ACHN (cell line): Measurements from ENCODE around the gene PCLO.
"Not testable (repeated sequence)": the region's sequence is repeated elsewhere in the genome, so short reads cannot be mapped to it uniquely, and the experiment has no call there.

Source experiments
- DNase-seq: peaks from one replicate; pipeline ENCODE4 v3.0.0-alpha.2; 2015
- in situ Hi-C: cut with HindIII; loops from 2 replicates; pipeline ENCODE4 v1.10.0; 2017; ENCODE audit warnings: low sequenced_read_pairs, low pct_ligation_motif_present, low pct_unique_long_range_greater_than_20kb

The PCLO gene

DNA sequence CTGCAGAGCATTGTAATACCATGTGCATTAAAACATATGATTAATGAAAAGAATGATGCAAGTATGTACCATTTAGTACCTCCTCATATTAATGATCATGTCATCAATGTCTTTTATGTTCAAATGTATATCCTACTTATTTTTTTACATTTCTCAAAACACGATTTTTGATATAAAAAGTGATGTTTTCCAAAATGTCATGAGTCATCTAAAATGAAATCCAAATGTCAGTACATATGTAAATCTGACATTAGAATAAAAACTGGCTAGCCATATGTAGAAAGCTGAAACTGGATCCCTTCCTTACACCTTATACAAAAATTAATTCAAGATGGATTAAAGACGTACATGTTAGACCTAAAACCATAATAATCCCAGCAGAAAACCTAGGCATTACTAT is 261.6 kb downstream of the PCLO start:
- in situ Hi-C loops, DNase-seq: not testable (repeated sequence)

- no peak for DNase-seq
- in situ Hi-C loops, result no loop called here
Observed at GRCh38 chr7:82897500-82897899, 265.2 kb downstream of the PCLO start.

DNA sequence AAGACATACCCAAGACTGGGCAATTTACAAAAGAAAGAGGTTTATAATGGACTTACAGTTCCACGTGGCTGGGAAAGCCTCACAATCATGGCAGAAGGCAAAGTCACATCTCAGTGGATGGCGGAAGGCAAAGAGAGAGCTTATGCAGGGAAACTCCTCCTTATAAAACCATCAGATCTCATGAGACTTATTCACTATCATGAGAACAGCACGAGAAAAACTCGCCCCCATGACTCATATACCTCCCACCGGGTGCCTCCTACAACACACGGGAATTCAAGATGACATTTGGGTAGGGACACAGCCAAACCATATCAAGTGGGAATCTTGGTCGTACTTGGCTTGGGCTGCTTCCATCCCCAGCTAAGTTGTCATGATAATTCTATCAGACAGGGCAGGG is 268.3 kb downstream of the PCLO start:
- in situ Hi-C loops, DNase-seq: not testable (repeated sequence)

- no peak for DNase-seq
- in situ Hi-C loops, result no loop called here
Observed at GRCh38 chr7:82886324-82886723, 276.4 kb downstream of the PCLO start.

- in situ Hi-C loops, result no loop called here
- DNase-seq, result no peak
Observed at GRCh38 chr7:82865856-82866255, 296.8 kb downstream of the PCLO start.

GRCh38 chr7:82859106-82859850 is 303.4 kb downstream of the PCLO start:
- in situ Hi-C loops, result no loop called here
- peak; percentile 12 for DNase-seq

GRCh38 chr7:82851121-82851520 is 311.6 kb downstream of the PCLO start:
- DNase-seq, result no peak
- in situ Hi-C loops, result no loop called here

DNA sequence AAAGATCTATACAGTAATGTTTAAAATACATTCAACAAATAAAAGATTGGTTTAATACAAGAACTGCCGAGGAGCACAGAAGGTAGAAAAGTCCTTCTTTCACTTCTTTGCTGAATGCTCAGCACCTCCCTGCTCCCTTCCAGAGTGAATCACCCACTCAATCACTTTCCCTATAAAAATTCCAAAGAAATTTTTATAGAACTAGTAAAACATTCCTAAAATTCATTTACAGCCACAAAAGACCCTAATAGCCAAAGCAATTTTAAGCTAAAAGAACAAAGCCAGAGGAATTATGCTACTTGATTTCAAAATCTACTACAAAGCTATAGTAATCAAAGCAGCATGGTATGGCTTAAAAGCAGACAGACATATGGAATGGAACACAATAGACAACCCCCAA is 320.9 kb downstream of the PCLO start:
- in situ Hi-C loops, result no loop called here
- DNase-seq, result peak; percentile 33

DNA sequence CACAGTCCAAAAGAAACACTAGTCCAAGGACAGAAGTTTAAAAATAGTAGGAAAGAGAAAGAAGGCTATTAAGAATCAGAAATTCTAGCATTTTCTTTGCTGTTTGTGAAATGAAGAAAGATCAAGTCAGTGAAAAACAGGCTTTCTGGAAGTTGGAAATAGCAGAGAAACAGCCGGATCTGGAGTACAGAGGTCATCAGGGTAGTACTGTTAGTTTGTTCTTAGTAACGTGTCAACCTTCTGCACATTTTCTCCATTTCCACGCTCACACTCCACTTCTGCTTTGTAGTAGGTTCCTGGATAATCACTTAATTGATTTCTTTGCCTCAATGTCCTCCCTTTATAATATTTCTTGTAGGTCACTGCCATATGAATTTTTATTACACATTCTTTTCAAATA is 322.6 kb downstream of the PCLO start:
- in situ Hi-C loops, result no loop called here
- DNase-seq, result no peak

- in situ Hi-C loops, result no loop called here
- DNase-seq, result no peak
Observed at GRCh38 chr7:82839555-82839954, 323.1 kb downstream of the PCLO start.

DNA sequence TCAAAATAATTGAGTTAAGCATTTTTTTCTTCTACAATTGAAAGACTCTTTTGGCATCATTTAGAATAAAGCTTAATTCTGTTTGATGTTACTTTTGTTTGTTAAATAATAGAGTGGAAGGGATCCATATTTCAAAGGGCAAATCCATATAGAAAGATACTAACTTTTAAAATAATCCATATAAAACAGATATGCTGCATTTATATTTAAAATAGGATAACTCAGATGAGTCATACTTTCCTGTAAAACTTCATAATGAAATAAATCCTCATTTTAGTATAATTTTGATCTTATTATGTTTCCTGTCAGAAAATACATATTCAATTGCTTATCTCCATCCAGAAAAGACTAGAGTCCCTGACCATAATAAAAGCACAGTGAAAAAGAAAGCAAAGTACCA is 323.6 kb downstream of the PCLO start:
- DNase-seq, result no peak
- in situ Hi-C loops, result no loop called here

GRCh38 chr7:82838314-82838713 is 324.4 kb downstream of the PCLO start:
- in situ Hi-C loops, result no loop called here

DNA sequence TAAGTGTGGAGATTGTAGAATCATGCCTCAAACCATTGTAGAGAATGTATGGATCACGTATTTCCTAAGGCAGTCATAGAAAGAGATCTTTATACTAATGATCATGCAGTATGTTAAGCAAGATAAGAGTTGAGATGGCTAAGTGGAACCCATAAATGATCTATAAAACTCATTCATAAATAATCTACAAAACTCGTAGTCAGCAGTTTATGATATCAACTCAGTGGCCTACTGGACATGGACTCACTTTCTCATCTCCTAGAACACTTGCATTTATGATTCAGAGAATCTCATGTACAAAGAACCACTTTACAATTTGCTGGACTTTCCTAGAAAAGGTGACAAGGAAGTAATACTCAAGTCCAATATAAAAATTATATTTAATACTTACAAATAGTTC is 339.6 kb downstream of the PCLO start:
- in situ Hi-C loops, result no loop called here

More at GRCh38 chr7:82838314-82838713, 324.4 kb downstream of the PCLO start:
- DNase-seq, result no peak

GRCh38 chr7:82821037-82821436 is 341.6 kb downstream of the PCLO start:
- no peak for DNase-seq
- in situ Hi-C loops, result no loop called here

More for the DNA sequence above, 339.6 kb downstream of the PCLO start:
- no peak for DNase-seq

GRCh38 chr7:82818171-82818570 is 344.5 kb downstream of the PCLO start:
- DNase-seq, result no peak
- in situ Hi-C loops, result no loop called here

- DNase-seq, result no peak
- in situ Hi-C loops, result no loop called here
Observed at GRCh38 chr7:82816272-82816671, 346.4 kb downstream of the PCLO start.

DNA sequence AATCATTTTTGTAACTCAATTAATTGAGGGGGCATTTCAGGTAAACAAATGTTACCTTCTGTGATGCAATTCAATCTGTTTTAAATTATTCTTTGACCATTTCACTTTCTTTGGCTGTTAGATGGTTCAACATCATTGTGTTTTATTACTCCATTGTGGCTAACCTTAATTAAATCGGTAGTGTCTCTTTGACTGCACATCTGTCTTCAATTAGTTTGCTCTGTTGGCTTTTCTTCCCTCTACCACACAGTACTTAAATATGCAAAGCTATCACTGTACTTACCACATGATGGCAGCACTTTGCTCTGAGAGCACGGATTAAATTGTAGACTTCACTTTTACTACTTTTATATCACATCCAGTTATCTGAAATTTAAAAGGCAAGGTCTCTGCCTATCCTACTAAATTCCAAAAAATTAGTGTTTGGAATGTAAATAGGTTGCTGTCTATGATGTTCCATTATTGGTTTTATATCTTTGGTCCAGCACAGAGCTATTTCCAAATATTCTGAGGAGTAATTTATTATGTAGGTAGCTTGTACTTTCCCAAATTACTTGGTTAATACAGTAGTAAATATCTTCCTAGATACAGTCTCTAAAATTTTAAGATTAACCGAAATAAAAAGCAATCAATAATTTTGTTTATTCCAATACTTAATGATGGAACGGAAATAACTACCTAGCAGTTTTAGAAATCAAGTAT is 352.0 kb downstream of the PCLO start:
- in situ Hi-C loops, result no loop called here
- DNase-seq, result peak; percentile 81

GRCh38 chr7:82808633-82809032 is 354.1 kb downstream of the PCLO start:
- no peak for DNase-seq
- in situ Hi-C loops, result no loop called here

- in situ Hi-C loops, result no loop called here
- DNase-seq, result peak; percentile 97
Observed at GRCh38 chr7:82805527-82805960, 357.1 kb downstream of the PCLO start.

DNA sequence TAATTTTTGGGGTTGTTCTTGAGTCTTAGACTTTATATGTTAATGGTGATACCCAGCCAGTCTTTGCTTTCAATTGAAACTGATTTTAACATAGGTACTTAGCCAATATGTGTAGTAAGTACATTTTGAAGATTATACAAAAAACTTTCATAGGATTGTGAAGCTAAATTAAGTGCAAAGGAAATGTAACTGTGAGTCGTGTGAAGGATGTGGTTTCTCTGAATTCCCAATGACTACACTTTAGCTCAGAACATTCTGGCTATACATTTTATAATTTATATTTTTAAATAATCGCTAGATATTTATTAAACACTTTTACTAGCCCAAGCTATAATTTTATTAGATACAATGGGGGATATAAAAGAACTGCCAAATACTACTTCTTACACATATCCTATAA is 359.3 kb downstream of the PCLO start:
- DNase-seq, result no peak
- in situ Hi-C loops, result no loop called here
